CD14-positive monocyte (primary cell): Measurements from ENCODE around the gene ZFYVE28. TPM values are rescaled to one million over a fixed set of nuclear protein-coding genes. Genes with fewer than 3 reads are reported as not detected.

Source experiments
- DNase-seq, 3 donors: peaks; one replicate each; pipeline ENCODE4 v3.0.0-alpha.2; 2011 to 2022
- H2AFZ ChIP-seq: 2 replicates; pipeline ENCODE4 v1.6.0; 2012; ENCODE audit warnings: mild to moderate bottlenecking, low read depth, low read length, inconsistent platforms; ENCODE audit not compliant: insufficient read depth, poor library complexity, severe bottlenecking
- H3K27ac ChIP-seq, 2 donors: 1 replicate in 1 of 2; 2 replicates in 1 of 2; pipeline ENCODE4 v1.5.1; 2012 to 2013; ENCODE audit warnings: low read length in 2 of 2, control low read depth in 1 of 2, inconsistent platforms in 1 of 2, low read depth in 1 of 2, mild to moderate bottlenecking in 1 of 2
- H3K27me3 ChIP-seq, 2 donors: one replicate each; pipeline versions ENCODE4 v1.6.0 to v1.6.1; 2011 to 2013; ENCODE audit warnings: low read length in 2 of 2; ENCODE audit not compliant: control insufficient read depth in 2 of 2, insufficient read depth in 2 of 2
- H3K36me3 ChIP-seq, 2 donors: replicated peaks in 1 of 2; 1 replicate in 1 of 2; 2 replicates in 1 of 2; pipeline versions ENCODE4 v1.5.1 to v1.6.1; 2012 to 2013; ENCODE audit warnings: low read length in 2 of 2, control low read depth in 1 of 2, inconsistent platforms in 1 of 2, mild to moderate bottlenecking in 1 of 2; ENCODE audit not compliant: insufficient read depth in 2 of 2, control insufficient read depth in 1 of 2
- H3K4me1 ChIP-seq, 2 donors: 1 replicate in 1 of 2; 2 replicates in 1 of 2; pipeline versions ENCODE4 v1.5.1 to v1.6.1; 2012 to 2013; ENCODE audit warnings: low read length in 2 of 2, control low read depth in 1 of 2, inconsistent platforms in 1 of 2, mild to moderate bottlenecking in 1 of 2, moderate library complexity in 1 of 2; ENCODE audit not compliant: insufficient read depth in 2 of 2, control insufficient read depth in 1 of 2
- H3K4me2 ChIP-seq: replicated peaks from 2 replicates; pipeline ENCODE3; 2012; ENCODE audit warnings: low read length, moderate library complexity, mild to moderate bottlenecking; ENCODE audit not compliant: poor library complexity, severe bottlenecking; ENCODE audit errors: extremely low read depth
- H3K4me3 ChIP-seq, 3 experiments: fragments of 200-600 bp in 1 of 3; sonication (generic) in 1 of 3; replicated peaks in 1 of 3; 1 replicate in 2 of 3; 2 replicates in 1 of 3; pipeline ENCODE4 v1.5.1; 2011 to 2013; ENCODE audit warnings: low read length in 3 of 3, mild to moderate bottlenecking in 3 of 3, control low read depth in 2 of 3, low read depth in 2 of 3, inconsistent platforms in 1 of 3, moderate library complexity in 1 of 3
- H3K79me2 ChIP-seq: 2 replicates; pipeline ENCODE4 v1.6.0; 2012; ENCODE audit warnings: mild to moderate bottlenecking, control low read depth, inconsistent platforms, low read length, moderate library complexity; ENCODE audit not compliant: insufficient read depth
- H3K9ac ChIP-seq: 2 replicates; pipeline ENCODE4 v1.6.0; 2017; ENCODE audit warnings: low read length, mild to moderate bottlenecking; ENCODE audit not compliant: insufficient read depth, poor library complexity, severe bottlenecking
- H3K9me3 ChIP-seq, 2 donors: replicated peaks in 1 of 2; 1 replicate in 1 of 2; 2 replicates in 1 of 2; pipeline versions ENCODE4 v1.5.1 to v1.6.1; 2012 to 2013; ENCODE audit warnings: low read length in 2 of 2, control low read depth in 1 of 2; ENCODE audit not compliant: control insufficient read depth in 1 of 2, insufficient read depth in 1 of 2
- H4K20me1 ChIP-seq: 2 replicates; pipeline ENCODE4 v1.6.0; 2012; ENCODE audit warnings: mild to moderate bottlenecking, low read length, control low read depth, moderate library complexity; ENCODE audit not compliant: insufficient read depth
- H3K27ac Mint-ChIP-seq, 7 donors: one replicate each; pipeline ENCODE4 v1.8.0; 2020; ENCODE audit warnings: mild to moderate bottlenecking in 7 of 7, mixed read lengths in 7 of 7, moderate library complexity in 6 of 7, inconsistent platforms in 2 of 7
- H3K27me3 Mint-ChIP-seq, 3 donors: one replicate each; pipeline ENCODE4 v1.8.0; 2021 to 2022; ENCODE audit warnings: low read depth in 3 of 3, mild to moderate bottlenecking in 3 of 3, mixed read lengths in 3 of 3, moderate library complexity in 3 of 3, inconsistent platforms in 1 of 3
- H3K36me3 Mint-ChIP-seq, 2 donors: one replicate each; pipeline ENCODE4 v1.8.0; 2020; ENCODE audit warnings: mixed read lengths in 2 of 2, inconsistent platforms in 1 of 2, mild to moderate bottlenecking in 1 of 2
- H3K4me1 Mint-ChIP-seq: one replicate; pipeline ENCODE4 v1.8.0; 2020; ENCODE audit warnings: mild to moderate bottlenecking, mixed read lengths
- H3K4me3 Mint-ChIP-seq, 2 donors: one replicate each; pipeline ENCODE4 v1.8.0; 2020; ENCODE audit warnings: mild to moderate bottlenecking in 2 of 2, mixed read lengths in 2 of 2, moderate library complexity in 1 of 2
- H3K9me3 Mint-ChIP-seq, 7 donors: one replicate each; pipeline ENCODE4 v1.8.0; 2020 to 2022; ENCODE audit warnings: mixed read lengths in 7 of 7, mild to moderate bottlenecking in 6 of 7, moderate library complexity in 6 of 7, inconsistent platforms in 2 of 7
- CTCF ChIP-seq: fragments of 200-600 bp; IDR thresholded peaks from one replicate; pipeline ENCODE4 v1.8.0; 2022; ENCODE audit warnings: antibody characterized with exemption, mild to moderate bottlenecking
- WGBS: methylation state at CpG from one replicate; pipeline ENCODE4 v1.1.5; 2013; ENCODE audit warnings: missing lambda C conversion rate; ENCODE audit not compliant: insufficient coverage; 5-methylcytosine and 5-hydroxymethylcytosine counted together
- intact Hi-C, 2 donors: fragments of 100-400 bp; cut with micrococcal nuclease; formaldehyde crosslinking; loops; one replicate each; pipeline versions ENCODE4 v1.15.0 to v1.15.1; 2023
- polyA plus RNA-seq, 3 donors: library from polyadenylated mRNA; depleted of rRNA in 1 of 3; unstranded in 2 of 3; stranded (reverse) in 1 of 3; fragments of 300-500 nt in 2 of 3; fragments of >200 nt in 1 of 3; fragmentation: Illumina TruSeq in 2 of 3; gene quantifications; 1 replicate in 2 of 3; 2 replicates in 1 of 3; pipeline ENCODE4 v1.2.3, GENCODE V29; 2012 to 2021

ZFYVE28 gene
- polyA plus RNA-seq, 3 donors: 1.0 to 4.4 (median 1.1) TPM

- H3K4me1 Mint-ChIP-seq: no peaks in the 10 kb centered on the region
- Histone ChIP-seq H3K9me3 (peaks cover 0 to 6% of the 10 kb centered on the region in 2 donors), H3K79me2 (no peaks in the 10 kb centered on the region), H3K4me2 (no peak overlapping the region), H3K4me3 (no peak overlapping the region), H2AFZ (no peak overlapping the region), H4K20me1 (no peaks in the 10 kb centered on the region), H3K36me3 (no peaks in the 10 kb centered on the region), H3K27ac (no peak overlapping the region), H3K4me1 (no peaks in the 10 kb centered on the region), H3K9ac (no peak overlapping the region), H3K27me3 (no peaks in the 10 kb centered on the region)
- H3K27me3 Mint-ChIP-seq: peaks cover 3 to 6% (median 3%) of the 10 kb centered on the region in 3 donors
- no peak overlapping the region for H3K27ac Mint-ChIP-seq
- intact Hi-C loops: no loop called here
- no peak overlapping the region for H3K4me3 Mint-ChIP-seq
- H3K36me3 Mint-ChIP-seq: peaks cover 0 to 5% of the 10 kb centered on the region in 2 donors
- 77% methylated on average over 5 of the region's 14 CpGs for WGBS
- no peak for TF ChIP-seq CTCF
- DNase-seq: no peak
- H3K9me3 Mint-ChIP-seq: peaks cover 3 to 25% (median 12%) of the 10 kb centered on the region in 7 donors
Observed at GRCh38 chr4:2377241-2377640, 41.2 kb downstream of the ZFYVE28 start.

- intact Hi-C loops: no loop called here
- TF ChIP-seq CTCF: no peak
Observed at GRCh38 chr4:2375427-2375826, 43.0 kb downstream of the ZFYVE28 start.

More at GRCh38 chr4:2375427-2375826, 43.0 kb downstream of the ZFYVE28 start:
- peaks cover 0 to 6% of the 10 kb centered on the region in 2 donors for H3K9me3 ChIP-seq
- no peaks in the 10 kb centered on the region for H3K4me1 ChIP-seq
- no peak overlapping the region for H3K4me2 ChIP-seq
- no peaks in the 10 kb centered on the region for H4K20me1 ChIP-seq
- no peak overlapping the region for H2AFZ ChIP-seq
- Mint-ChIP-seq H3K9me3 (peaks cover 3 to 16% (median 9%) of the 10 kb centered on the region in 7 donors), H3K27me3 (peaks cover 2 to 3% (median 2%) of the 10 kb centered on the region in 3 donors), H3K4me3 (no peak overlapping the region), H3K36me3 (peaks cover 0 to 5% of the 10 kb centered on the region in 2 donors), H3K4me1 (no peaks in the 10 kb centered on the region), H3K27ac (no peak overlapping the region)
- H3K4me3 ChIP-seq: no peak overlapping the region
- H3K9ac ChIP-seq: no peak overlapping the region
- H3K36me3 ChIP-seq: no peaks in the 10 kb centered on the region
- no peaks in the 10 kb centered on the region for H3K27me3 ChIP-seq
- no peaks in the 10 kb centered on the region for H3K79me2 ChIP-seq
- no peak for DNase-seq
- H3K27ac ChIP-seq: no peak overlapping the region
- WGBS: 80% methylated on average over 2 of the region's 10 CpGs
